ENCODE measurements around the gene CUL1. TPM values are rescaled to one million over a fixed set of nuclear protein-coding genes. Genes with fewer than 3 reads are reported as not detected.

Gene CUL1
- 10 to 100 TPM; 80.6 to 83.7 (median 82.8) TPM for total RNA-seq

- Histone ChIP-seq H3K36me3 (no peaks in the 10 kb centered on the region), H3K4me1 (peaks cover 14 to 48% (median 19%) of the 10 kb centered on the region in 3 donors), H3K27me3 (no peaks in the 10 kb centered on the region), H3K4me3 (peak within 1 kb of the TSS; percentile 77 to 88), H3K9me3 (no peaks in the 10 kb centered on the region), H3K27ac (peak within 1 kb of the TSS; percentile 88 to 98 (median 96))
- no CpG with 5 or more reads among the region's 84 CpGs for WGBS, 2 donors (ENCODE audit: low coverage in 1 of 2)
- peak; percentile 93 for ATAC-seq
- no peak for TF ChIP-seq EP300 (IDR thresholded peaks at IDR 0.05)
- TF ChIP-seq POLR2A (IDR thresholded peaks at IDR 0.05), result peak; percentile 80 to 85
- TF ChIP-seq POLR2AphosphoS5 (IDR thresholded peaks at IDR 0.05), result peak; percentile 87
Observed at GRCh38 chr7:148698397-148699023, at the start of gene CUL1. TSS of gene CUL1 (plus strand) at chr7:148698903. CDS start at chr7:148730123, 31,220 bp downstream.

- no peaks in the 10 kb centered on the region for H3K4me1 ChIP-seq
- H3K9me3 ChIP-seq, result no peaks in the 10 kb centered on the region
- no peak for ATAC-seq
- no peak overlapping the region for H3K4me3 ChIP-seq
- TF ChIP-seq POLR2AphosphoS5 (IDR thresholded peaks at IDR 0.05) (no peak), EP300 (IDR thresholded peaks at IDR 0.05) (no peak), POLR2A (IDR thresholded peaks at IDR 0.05) (no peak), CTCF (IDR thresholded peaks at IDR 0.05) (no peak)
- WGBS, 2 donors (ENCODE audit: low coverage in 1 of 2), result 66 to 75% methylated on average over 1 to 4 of the region's 4 CpGs
- peaks cover 4% of the 10 kb centered on the region for H3K27me3 ChIP-seq
- H3K27ac ChIP-seq, result no peak overlapping the region
- no peaks in the 10 kb centered on the region for H3K36me3 ChIP-seq
Observed at GRCh38 chr7:148650232-148650858, 48.4 kb upstream of the CUL1 start.

GRCh38 chr7:148652773-148653172 is 45.9 kb upstream of the CUL1 start:
- TF ChIP-seq EP300 (IDR thresholded peaks at IDR 0.05), result no peak
- TF ChIP-seq CTCF (IDR thresholded peaks at IDR 0.05), result no peak
- no peak for TF ChIP-seq POLR2AphosphoS5 (IDR thresholded peaks at IDR 0.05)
- no peak for TF ChIP-seq POLR2A (IDR thresholded peaks at IDR 0.05)
- no peak for ATAC-seq
- H3K4me3 ChIP-seq, result no peak overlapping the region
- no peaks in the 10 kb centered on the region for H3K9me3 ChIP-seq
- H3K27ac ChIP-seq, result no peak overlapping the region
- no peaks in the 10 kb centered on the region for H3K27me3 ChIP-seq
- H3K36me3 ChIP-seq, result no peaks in the 10 kb centered on the region
- H3K4me1 ChIP-seq, result no peaks in the 10 kb centered on the region

- H3K27ac ChIP-seq, result no peak overlapping the region
- H3K4me3 ChIP-seq, result no peak overlapping the region
- 86 to 87% methylated on average over 3 to 4 of the region's 4 CpGs for WGBS, 2 donors (ENCODE audit: low coverage in 1 of 2)
- H3K36me3 ChIP-seq, result no peaks in the 10 kb centered on the region
- no peaks in the 10 kb centered on the region for H3K27me3 ChIP-seq
- no peak for TF ChIP-seq CTCF (IDR thresholded peaks at IDR 0.05)
- TF ChIP-seq EP300 (IDR thresholded peaks at IDR 0.05), result no peak
- no peak for TF ChIP-seq POLR2A (IDR thresholded peaks at IDR 0.05)
- TF ChIP-seq POLR2AphosphoS5 (IDR thresholded peaks at IDR 0.05), result no peak
- no peaks in the 10 kb centered on the region for H3K4me1 ChIP-seq
- no peaks in the 10 kb centered on the region for H3K9me3 ChIP-seq
- ATAC-seq, result no peak
Observed at GRCh38 chr7:148657929-148658328, 40.8 kb upstream of the CUL1 start.

- no peaks in the 10 kb centered on the region for H3K36me3 ChIP-seq
- no peak for ATAC-seq
- H3K4me3 ChIP-seq, result no peak overlapping the region
- H3K4me1 ChIP-seq, result peaks cover 0 to 6% (median 4%) of the 10 kb centered on the region in 3 donors
- no peaks in the 10 kb centered on the region for H3K27me3 ChIP-seq
- no peak overlapping the region for H3K27ac ChIP-seq
- TF ChIP-seq EP300 (IDR thresholded peaks at IDR 0.05) (no peak), POLR2AphosphoS5 (IDR thresholded peaks at IDR 0.05) (no peak), POLR2A (IDR thresholded peaks at IDR 0.05) (no peak), CTCF (IDR thresholded peaks at IDR 0.05) (no peak)
- 78 to 79% methylated on average over 2 of the region's 2 CpGs for WGBS, 2 donors (ENCODE audit: low coverage in 1 of 2)
- no peaks in the 10 kb centered on the region for H3K9me3 ChIP-seq
Observed at GRCh38 chr7:148661471-148661870, 37.2 kb upstream of the CUL1 start.

All from gastroesophageal sphincter (tissue), 4 donors.